Esophagus muscularis mucosa (tissue), 4 donors: ENCODE measurements around the gene ZPBP. TPM values are rescaled to one million over a fixed set of nuclear protein-coding genes. Genes with fewer than 3 reads are reported as not detected.

Experiments
- DNase-seq: peaks from one replicate; pipeline ENCODE4 v3.0.0-alpha.2; 2017; ENCODE audit errors: extremely low spot score
- H3K27ac ChIP-seq, 4 donors: fragments of 200-600 bp; sonication (generic); replicated peaks in 1 of 4; 1 replicate in 3 of 4; 2 replicates in 1 of 4; pipeline ENCODE4 v1.5.1; 2016 to 2019; ENCODE audit warnings: mild to moderate bottlenecking in 1 of 4
- H3K27me3 ChIP-seq, 4 donors: fragments of 200-600 bp; sonication (generic); one replicate each; pipeline versions ENCODE4 v1.5.1 to v1.6.0; 2016 to 2019
- H3K36me3 ChIP-seq, 4 donors: fragments of 200-600 bp; sonication (generic); one replicate each; pipeline ENCODE4 v1.5.1; 2016 to 2019
- H3K4me1 ChIP-seq, 4 donors: fragments of 200-600 bp; sonication (generic); one replicate each; pipeline ENCODE4 v1.5.1; 2016 to 2019
- H3K4me3 ChIP-seq, 4 donors: fragments of 200-600 bp; sonication (generic); 1 replicate in 2 of 4; 2 replicates in 2 of 4; pipeline ENCODE4 v1.5.1; 2016 to 2019; ENCODE audit warnings: mild to moderate bottlenecking in 4 of 4, moderate library complexity in 1 of 4
- H3K9me3 ChIP-seq, 4 donors: fragments of 200-600 bp; sonication (generic); 1 replicate in 3 of 4; 2 replicates in 1 of 4; pipeline ENCODE4 v1.5.1; 2016 to 2019
- CTCF ChIP-seq, 3 experiments: fragments of 200-600 bp in 2 of 3; fragments of 450-650 bp in 1 of 3; sonication (generic) in 2 of 3; IDR thresholded peaks; one replicate each; pipeline ENCODE4 v1.5.1; 2017 to 2019; ENCODE audit warnings: antibody characterized with exemption in 3 of 3, mild to moderate bottlenecking in 2 of 3, moderate library complexity in 1 of 3
- EP300 ChIP-seq: sonication (generic); formaldehyde crosslinking; IDR thresholded peaks from one replicate; pipeline ENCODE4 v1.6.1; 2017; ENCODE audit warnings: antibody characterized with exemption
- POLR2A ChIP-seq: fragments of 450-650 bp; IDR thresholded peaks from one replicate; pipeline ENCODE4 v1.6.1; 2017; ENCODE audit warnings: antibody characterized with exemption, moderate library complexity, mild to moderate bottlenecking, low read depth
- POLR2AphosphoS5 ChIP-seq, 2 donors: sonication (generic); formaldehyde crosslinking; IDR thresholded peaks; one replicate each; pipeline ENCODE4 v1.6.1; 2017; ENCODE audit warnings: antibody characterized with exemption in 2 of 2
- WGBS: methylation state at CpG from one replicate; pipeline ENCODE4 v1.1.5; 2018; 5-methylcytosine and 5-hydroxymethylcytosine counted together
- intact Hi-C: fragments of 100-400 bp; cut with DNase I; formaldehyde crosslinking; loops from one replicate; pipeline ENCODE4 v1.15.1; 2023
- total RNA-seq, 4 donors: library from RNA; depleted of rRNA; stranded (reverse); fragments of >200 nt; gene quantifications; one replicate each; pipeline versions ENCODE4 v1.1.0 to v1.2.1, GENCODE V29; 2016

ZPBP gene
- total RNA-seq, 4 donors from 2014 or later, result not detected

GRCh38 chr7:49927631-49928030 is 165.4 kb downstream of the ZPBP start:
- Histone ChIP-seq H3K9me3 (peaks cover 0 to 4% (median 2%) of the 10 kb centered on the region in 4 donors), H3K27ac (no peak overlapping the region), H3K4me1 (no peaks in the 10 kb centered on the region), H3K4me3 (no peak overlapping the region), H3K27me3 (no peaks in the 10 kb centered on the region), H3K36me3 (no peaks in the 10 kb centered on the region)
- 86% methylated on average over 5 of the region's 5 CpGs for WGBS
- no peak for DNase-seq
- TF ChIP-seq POLR2AphosphoS5 (IDR thresholded peaks at IDR 0.05) (no peak), POLR2A (no peak), CTCF (IDR thresholded peaks at IDR 0.05) (no peak), EP300 (no peak)
- intact Hi-C loops, result no loop called here

GRCh38 chr7:49926720-49927119 is 166.3 kb downstream of the ZPBP start:
- H3K9me3 ChIP-seq, result peaks cover 0 to 2% (median 0%) of the 10 kb centered on the region in 4 donors
- H3K4me1 ChIP-seq, result no peaks in the 10 kb centered on the region
- WGBS, result 75% methylated on average over 6 of the region's 6 CpGs
- H3K27ac ChIP-seq, result no peak overlapping the region
- DNase-seq, result no peak
- intact Hi-C loops, result no loop called here
- no peaks in the 10 kb centered on the region for H3K27me3 ChIP-seq
- no peak for TF ChIP-seq CTCF (IDR thresholded peaks at IDR 0.05)
- no peak for TF ChIP-seq POLR2A
- TF ChIP-seq EP300, result no peak
- TF ChIP-seq POLR2AphosphoS5 (IDR thresholded peaks at IDR 0.05), result no peak
- no peak overlapping the region for H3K4me3 ChIP-seq
- H3K36me3 ChIP-seq, result no peaks in the 10 kb centered on the region

- intact Hi-C loops, result no loop called here
- Histone ChIP-seq H3K4me3 (no peak overlapping the region), H3K27ac (no peak overlapping the region), H3K9me3 (no peaks in the 10 kb centered on the region), H3K27me3 (no peaks in the 10 kb centered on the region), H3K4me1 (no peaks in the 10 kb centered on the region), H3K36me3 (no peaks in the 10 kb centered on the region)
- TF ChIP-seq POLR2AphosphoS5 (IDR thresholded peaks at IDR 0.05) (no peak), CTCF (IDR thresholded peaks at IDR 0.05) (no peak), EP300 (no peak), POLR2A (no peak)
- DNase-seq, result no peak
- WGBS, result 81% methylated on average over 8 of the region's 8 CpGs
Observed at GRCh38 chr7:49911909-49912308, 181.1 kb downstream of the ZPBP start.

GRCh38 chr7:49894543-49894942 is 198.5 kb downstream of the ZPBP start:
- intact Hi-C loops, result no loop called here
- no peak for TF ChIP-seq CTCF (IDR thresholded peaks at IDR 0.05)
- no peak for TF ChIP-seq EP300
- no peak for TF ChIP-seq POLR2A
- TF ChIP-seq POLR2AphosphoS5 (IDR thresholded peaks at IDR 0.05), result no peak
- WGBS, result 80% methylated on average over 4 of the region's 4 CpGs
- Histone ChIP-seq H3K27ac (no peak overlapping the region), H3K4me1 (no peaks in the 10 kb centered on the region), H3K36me3 (no peaks in the 10 kb centered on the region), H3K4me3 (no peak overlapping the region), H3K27me3 (no peaks in the 10 kb centered on the region), H3K9me3 (no peaks in the 10 kb centered on the region)
- DNase-seq, result no peak

- Histone ChIP-seq H3K36me3 (no peaks in the 10 kb centered on the region), H3K4me1 (no peaks in the 10 kb centered on the region), H3K27me3 (no peaks in the 10 kb centered on the region), H3K4me3 (no peak overlapping the region), H3K27ac (no peak overlapping the region), H3K9me3 (no peaks in the 10 kb centered on the region)
- 49% methylated on average over 4 of the region's 4 CpGs for WGBS
- no peak for DNase-seq
- TF ChIP-seq POLR2AphosphoS5 (IDR thresholded peaks at IDR 0.05) (no peak), POLR2A (no peak), CTCF (IDR thresholded peaks at IDR 0.05) (no peak), EP300 (no peak)
- intact Hi-C loops, result no loop called here
Observed at GRCh38 chr7:49893131-49893530, 199.9 kb downstream of the ZPBP start.
